Skeletal muscle satellite cell (primary cell): ENCODE results near the gene EXT2.

Experiments
- H3K27me3 ChIP-seq: 2 replicates; pipeline ENCODE4 v1.7.0; 2013; ENCODE audit warnings: low read length; ENCODE audit not compliant: control insufficient read depth, insufficient read depth
- H3K36me3 ChIP-seq: 2 replicates; pipeline ENCODE4 v1.7.0; 2013; ENCODE audit warnings: mild to moderate bottlenecking, control low read depth, low read length; ENCODE audit not compliant: insufficient read depth
- H3K4me1 ChIP-seq: 2 replicates; pipeline ENCODE4 v1.7.0; 2013; ENCODE audit warnings: low read length; ENCODE audit not compliant: control insufficient read depth, insufficient read depth
- H3K4me2 ChIP-seq: 2 replicates; pipeline ENCODE4 v1.7.0; 2013; ENCODE audit warnings: mild to moderate bottlenecking, low read length
- H3K4me3 ChIP-seq: 2 replicates; pipeline ENCODE4 v1.7.0; 2013; ENCODE audit warnings: low read length
- H3K9ac ChIP-seq: 2 replicates; pipeline ENCODE4 v1.7.0; 2013; ENCODE audit warnings: mild to moderate bottlenecking, low read depth, low read length, moderate library complexity
- H3K9me3 ChIP-seq: replicated peaks from 2 replicates; pipeline ENCODE4 v1.7.0; 2013; ENCODE audit warnings: mild to moderate bottlenecking, control low read depth, low read length

The EXT2 gene

DNA sequence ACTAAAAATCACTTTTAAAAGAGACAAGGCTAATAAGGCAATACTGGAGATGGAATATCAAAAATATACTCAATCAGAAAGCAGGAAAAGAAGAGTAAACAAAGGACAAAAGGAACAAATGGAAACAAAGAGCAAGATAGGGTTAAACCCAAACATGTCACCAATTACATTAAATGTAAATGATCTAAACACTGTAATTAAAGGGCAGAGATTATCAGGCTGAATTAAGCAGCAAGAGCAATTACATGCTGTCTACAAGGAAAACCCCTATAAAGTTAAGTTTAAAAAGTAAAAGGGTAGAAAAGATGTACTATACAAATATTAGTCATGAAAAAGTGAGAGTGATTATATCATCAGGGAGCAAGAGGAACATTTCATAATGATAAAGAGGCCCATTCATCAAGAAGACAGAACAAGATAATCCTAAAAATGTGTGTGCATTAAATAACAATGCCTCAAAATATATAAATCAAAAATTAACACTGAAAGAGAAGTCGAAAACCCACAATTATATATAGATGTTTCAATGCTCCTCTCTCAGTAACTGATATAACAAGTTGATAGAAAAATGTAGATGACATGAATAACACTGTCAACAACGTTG lies 157.6 kb downstream of the EXT2 start:
- no peak overlapping the region for H3K4me2 ChIP-seq
- H3K4me3 ChIP-seq: no peak overlapping the region
- H3K36me3 ChIP-seq: no peaks in the 10 kb centered on the region
- peaks cover 5% of the 10 kb centered on the region for H3K9me3 ChIP-seq
- no peaks in the 10 kb centered on the region for H3K4me1 ChIP-seq
- H3K9ac ChIP-seq: no peak overlapping the region
- H3K27me3 ChIP-seq: no peaks in the 10 kb centered on the region

DNA sequence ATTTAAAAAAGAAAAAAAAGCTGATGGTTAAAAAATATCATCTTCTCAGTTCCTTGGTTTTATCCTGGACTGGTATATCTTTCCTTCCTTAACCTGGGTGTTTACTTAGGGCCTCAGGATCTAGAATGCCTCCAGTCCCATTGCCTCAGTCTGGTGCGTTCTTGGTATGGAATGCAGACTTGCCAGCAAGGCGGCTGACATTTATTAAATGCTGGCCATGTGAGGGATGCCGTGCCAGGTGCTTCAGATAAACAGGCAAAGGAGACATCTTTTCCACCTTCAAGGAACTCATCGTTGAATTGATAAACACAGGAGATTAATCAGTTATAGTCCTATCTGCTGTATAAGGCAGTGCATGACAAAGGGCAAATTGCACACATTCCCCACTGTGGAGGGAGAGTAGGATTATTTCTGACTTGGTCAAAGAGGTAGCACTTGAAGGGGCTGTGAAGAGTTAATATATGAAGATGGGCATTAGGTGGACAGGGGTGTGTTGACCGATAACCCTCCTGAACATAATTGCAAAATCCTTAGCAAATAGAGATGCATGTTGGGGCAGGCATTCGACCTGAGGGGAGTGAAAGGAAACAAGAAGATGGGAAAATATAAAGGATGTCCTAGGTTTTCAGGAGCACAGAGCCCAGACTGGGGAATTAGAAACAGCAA lies 160.1 kb downstream of the EXT2 start:
- H3K4me1 ChIP-seq: peaks cover 8% of the 10 kb centered on the region
- no peak overlapping the region for H3K4me2 ChIP-seq
- no peaks in the 10 kb centered on the region for H3K36me3 ChIP-seq
- H3K4me3 ChIP-seq: no peak overlapping the region
- H3K27me3 ChIP-seq: no peaks in the 10 kb centered on the region
- H3K9me3 ChIP-seq: peaks cover 5% of the 10 kb centered on the region
- H3K9ac ChIP-seq: no peak overlapping the region

DNA sequence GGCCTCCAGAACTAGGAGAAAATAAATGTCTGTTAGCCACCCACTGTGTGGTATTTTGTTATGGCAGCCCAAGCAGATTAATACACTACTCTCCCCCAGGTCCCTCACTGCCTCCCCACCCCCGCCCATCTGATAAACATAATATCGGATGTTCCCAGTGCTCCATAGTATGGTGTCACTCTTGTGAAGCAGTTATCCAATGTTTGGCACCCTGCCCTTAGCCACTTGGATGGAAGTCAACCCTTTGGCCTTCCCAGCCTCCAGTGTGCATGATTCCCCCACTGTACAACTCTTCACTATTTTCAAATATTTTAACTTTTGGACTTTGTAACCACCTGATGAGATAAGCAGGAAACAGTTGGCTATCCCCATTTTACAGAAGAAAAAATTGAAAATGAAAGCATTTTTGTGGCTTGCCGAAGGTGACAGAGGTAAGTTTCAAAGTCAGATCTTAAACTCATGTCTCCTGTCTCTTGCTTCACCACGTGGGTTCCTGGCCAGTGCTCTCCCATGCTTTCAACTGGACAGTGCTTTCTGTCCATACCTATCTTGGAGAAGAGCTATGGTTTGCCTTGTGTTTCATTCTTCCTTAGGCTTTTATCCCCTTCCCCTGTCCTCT lies 161.3 kb downstream of the EXT2 start:
- Histone ChIP-seq H3K9ac (no peak overlapping the region), H3K9me3 (peaks cover 5% of the 10 kb centered on the region), H3K4me3 (no peak overlapping the region), H3K36me3 (no peaks in the 10 kb centered on the region), H3K27me3 (no peaks in the 10 kb centered on the region), H3K4me2 (no peak overlapping the region), H3K4me1 (peaks cover 8% of the 10 kb centered on the region)

DNA sequence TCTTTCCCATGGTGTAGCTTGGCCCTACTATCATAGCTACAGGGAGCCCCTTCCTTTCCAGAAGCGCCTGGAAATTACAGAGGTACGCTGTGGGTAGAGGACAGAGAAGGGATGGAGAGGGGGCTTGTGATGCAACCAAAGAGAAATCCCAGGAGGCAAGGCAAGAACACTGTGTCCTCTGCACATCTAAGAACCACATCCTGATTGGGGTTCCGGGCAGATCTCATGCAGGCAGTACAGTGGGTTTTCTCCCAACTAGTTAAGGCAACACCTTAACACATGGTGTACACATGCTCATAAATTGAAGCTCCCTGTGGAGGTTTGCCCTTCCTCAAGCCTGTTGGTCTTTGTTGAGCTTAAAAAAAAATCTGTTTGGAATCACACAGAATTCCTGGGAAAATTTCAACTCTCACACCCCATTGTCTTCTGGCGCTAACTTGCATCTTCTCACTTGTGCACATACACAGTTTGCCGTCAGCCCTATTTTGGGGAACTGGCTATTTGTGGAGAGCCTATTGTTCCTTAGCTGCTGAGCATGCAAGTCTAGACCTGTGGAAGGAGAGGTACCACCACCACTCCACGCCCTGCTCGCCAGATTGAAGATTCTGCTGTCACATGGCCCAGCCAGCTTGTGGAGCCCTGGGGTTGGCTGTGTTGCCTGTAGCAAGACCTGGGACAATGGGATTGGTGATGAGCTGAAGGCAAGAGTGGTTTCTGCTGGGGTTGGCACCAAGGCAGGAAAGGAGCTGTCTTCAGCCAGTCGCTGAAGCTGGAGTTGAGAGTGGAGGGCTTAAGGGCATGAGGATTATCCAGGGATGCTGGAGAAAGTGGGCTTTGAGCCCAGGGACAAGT lies 162.1 kb downstream of the EXT2 start:
- Histone ChIP-seq H3K4me3 (no peak overlapping the region), H3K4me2 (no peak overlapping the region), H3K27me3 (no peaks in the 10 kb centered on the region), H3K9me3 (peaks cover 5% of the 10 kb centered on the region), H3K36me3 (no peaks in the 10 kb centered on the region), H3K9ac (no peak overlapping the region), H3K4me1 (peaks cover 8% of the 10 kb centered on the region)

DNA sequence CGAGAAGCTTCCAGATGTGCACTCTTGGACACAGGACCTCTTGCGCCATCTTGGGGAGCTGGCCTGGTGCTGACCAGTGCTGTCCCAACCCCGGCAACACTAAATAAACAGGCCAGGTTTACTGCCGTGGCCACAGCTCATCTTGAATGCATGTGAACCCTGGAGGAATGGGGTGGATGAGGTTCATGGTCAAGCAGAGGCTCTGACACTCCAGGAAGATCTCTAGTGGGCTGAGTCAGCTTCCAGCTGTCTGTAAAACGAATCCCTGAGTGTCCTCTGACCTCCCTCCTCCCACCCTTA lies 162.7 kb downstream of the EXT2 start:
- Histone ChIP-seq H3K36me3 (no peaks in the 10 kb centered on the region), H3K27me3 (no peaks in the 10 kb centered on the region), H3K9me3 (no peaks in the 10 kb centered on the region), H3K4me1 (peaks cover 8% of the 10 kb centered on the region), H3K4me2 (no peak overlapping the region), H3K9ac (no peak overlapping the region), H3K4me3 (no peak overlapping the region)

DNA sequence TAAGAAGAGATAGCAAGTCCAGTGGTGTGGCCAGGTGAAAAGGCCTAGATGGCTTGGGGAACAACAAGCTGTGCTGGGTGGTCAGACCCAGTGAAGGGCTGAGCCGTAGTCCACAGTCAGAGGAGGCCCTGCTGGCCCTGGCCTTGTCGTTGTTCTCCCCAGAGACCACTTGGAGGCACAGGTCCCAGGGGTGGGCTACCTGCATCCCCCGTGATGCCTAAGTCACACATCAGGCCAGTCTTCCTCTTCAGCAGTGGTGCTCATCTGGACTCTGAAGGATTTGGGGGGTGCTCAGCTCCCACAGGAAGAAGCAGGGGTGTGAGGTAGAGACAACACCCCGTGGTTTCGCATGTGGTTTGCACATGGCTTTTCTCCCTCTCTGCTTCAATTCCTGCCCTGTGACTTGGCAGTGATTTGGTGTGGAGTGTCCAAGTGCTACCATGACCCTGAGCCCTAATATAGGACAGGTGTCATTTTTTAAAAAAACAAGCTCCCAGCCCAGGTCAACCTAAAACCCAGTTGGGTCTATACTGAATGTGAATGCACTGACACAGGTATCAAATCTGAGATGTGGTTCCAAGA lies 163.5 kb downstream of the EXT2 start:
- H3K4me1 ChIP-seq: peaks cover 8% of the 10 kb centered on the region

DNA sequence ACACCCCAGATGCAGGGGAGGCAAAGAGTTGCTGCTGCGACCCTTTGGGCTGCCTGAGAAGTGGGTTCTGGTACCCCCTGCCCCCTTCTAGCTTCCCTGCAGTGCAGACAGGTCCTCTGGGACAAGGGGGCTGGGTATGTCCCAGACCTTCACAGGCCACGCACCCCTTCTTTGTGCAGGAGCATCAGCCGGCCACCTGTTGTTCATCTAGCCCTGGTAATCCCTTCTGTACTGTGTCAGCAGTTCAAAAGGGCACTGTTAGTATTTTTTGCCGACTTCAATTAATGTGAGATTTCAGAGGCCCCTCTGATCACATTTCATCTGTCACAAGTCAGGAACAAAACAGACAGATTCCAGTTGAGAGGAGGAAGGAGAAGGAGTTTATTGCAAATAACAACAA lies 164.6 kb downstream of the EXT2 start:
- no peaks in the 10 kb centered on the region for H3K36me3 ChIP-seq
- no peak overlapping the region for H3K4me2 ChIP-seq
- no peaks in the 10 kb centered on the region for H3K9me3 ChIP-seq
- peaks cover 8% of the 10 kb centered on the region for H3K4me1 ChIP-seq
- no peak overlapping the region for H3K9ac ChIP-seq
- H3K4me3 ChIP-seq: no peak overlapping the region
- H3K27me3 ChIP-seq: no peaks in the 10 kb centered on the region

More for the DNA sequence above, 163.5 kb downstream of the EXT2 start:
- Histone ChIP-seq H3K36me3 (no peaks in the 10 kb centered on the region), H3K9ac (no peak overlapping the region), H3K27me3 (no peaks in the 10 kb centered on the region), H3K4me2 (no peak overlapping the region), H3K9me3 (no peaks in the 10 kb centered on the region), H3K4me3 (no peak overlapping the region)

DNA sequence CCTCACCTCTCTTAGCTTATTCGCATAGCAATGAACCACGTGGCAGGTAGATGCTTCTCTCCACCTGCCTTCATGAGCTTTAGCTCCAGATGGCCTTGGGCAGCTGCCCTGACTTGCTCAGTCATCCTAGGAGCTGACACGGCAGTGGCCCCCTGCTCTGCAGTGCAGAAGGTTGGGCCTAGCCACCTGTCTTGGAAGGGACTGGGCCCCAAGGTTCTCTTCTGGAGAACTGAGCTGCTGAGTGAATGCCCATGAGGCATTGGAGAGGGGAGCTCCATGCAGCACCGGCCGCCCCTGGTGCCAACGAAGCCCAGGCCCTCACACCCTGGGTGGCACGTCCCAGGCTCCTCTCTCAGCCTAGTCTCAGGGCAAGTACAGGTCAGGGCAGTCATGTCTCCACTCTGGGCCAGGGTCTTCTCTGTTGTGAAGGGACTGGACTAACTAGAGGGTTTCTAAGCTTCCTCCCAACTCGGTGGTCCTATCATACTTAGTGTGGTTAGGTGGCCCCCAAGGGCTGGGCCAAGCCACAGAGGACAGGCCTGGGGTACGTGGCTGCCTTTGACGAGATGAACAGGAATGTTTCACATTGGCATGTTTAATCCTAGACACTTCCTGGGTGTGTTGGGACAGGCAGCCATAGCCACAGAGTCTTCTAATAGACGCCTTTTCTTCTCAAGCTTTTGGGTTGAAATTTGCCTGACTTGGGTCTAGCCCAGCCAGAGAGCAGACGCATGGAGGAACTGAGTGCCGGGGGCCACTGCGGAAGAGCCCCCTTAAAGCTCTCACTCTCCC lies 166.5 kb downstream of the EXT2 start:
- Histone ChIP-seq H3K4me2 (no peak overlapping the region), H3K4me1 (peaks cover 8% of the 10 kb centered on the region), H3K27me3 (no peaks in the 10 kb centered on the region), H3K36me3 (no peaks in the 10 kb centered on the region), H3K9ac (no peak overlapping the region), H3K4me3 (no peak overlapping the region), H3K9me3 (no peaks in the 10 kb centered on the region)

DNA sequence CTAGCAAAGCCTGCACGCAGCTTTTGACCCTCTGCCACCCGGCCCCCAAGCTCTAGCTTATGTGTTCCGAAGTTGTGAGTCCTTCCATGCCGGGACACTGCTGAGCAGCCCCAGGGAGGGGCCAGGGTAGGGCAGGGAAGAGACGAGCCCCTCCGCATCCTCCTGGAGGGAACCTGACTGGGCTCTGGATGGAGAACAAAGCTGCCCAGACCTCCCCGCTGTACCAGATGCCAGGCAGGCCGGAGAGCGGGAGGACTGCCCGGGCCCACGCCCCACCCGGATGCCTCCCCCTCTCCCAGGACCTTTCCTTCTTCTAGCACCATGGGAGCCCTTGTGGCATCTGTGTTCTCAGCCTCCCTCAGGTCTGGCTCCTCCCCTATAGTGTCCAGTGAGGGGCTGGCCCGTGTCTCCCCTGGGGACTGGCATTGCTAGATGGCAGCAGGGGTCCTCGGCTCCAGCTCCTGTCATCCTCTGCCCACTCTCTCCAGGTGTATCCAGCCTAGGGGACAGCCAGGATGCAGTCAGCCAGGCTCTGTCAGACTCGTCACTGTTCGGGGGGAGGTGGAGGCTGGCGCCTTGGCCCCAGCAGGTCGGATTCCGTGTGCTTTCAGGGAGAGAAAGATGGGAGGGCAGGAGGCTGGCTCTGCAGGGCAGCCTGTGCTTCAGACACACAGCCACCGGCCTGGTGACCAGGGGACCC lies 168.4 kb downstream of the EXT2 start:
- Histone ChIP-seq H3K4me1 (peaks cover 7% of the 10 kb centered on the region), H3K9ac (no peak overlapping the region), H3K36me3 (no peaks in the 10 kb centered on the region), H3K27me3 (no peaks in the 10 kb centered on the region), H3K9me3 (no peaks in the 10 kb centered on the region), H3K4me3 (no peak overlapping the region), H3K4me2 (no peak overlapping the region)

DNA sequence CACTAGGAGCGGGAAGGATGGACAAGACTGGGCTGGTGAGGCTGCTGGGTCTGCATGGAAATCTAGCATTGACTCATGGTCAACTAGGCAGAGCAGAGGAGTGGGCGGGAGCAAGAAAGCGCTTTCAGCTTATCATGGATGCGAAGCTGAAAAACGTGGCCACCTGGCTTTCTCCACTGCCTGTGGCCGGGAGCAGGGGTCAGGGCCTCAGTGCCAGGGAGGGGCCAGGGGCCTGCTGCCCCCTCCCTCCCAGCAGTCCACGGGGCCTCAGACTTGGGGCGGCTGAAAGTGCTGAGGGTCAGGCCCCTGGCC lies 168.9 kb downstream of the EXT2 start:
- H3K4me1 ChIP-seq: peaks cover 9% of the 10 kb centered on the region
- H3K27me3 ChIP-seq: no peaks in the 10 kb centered on the region
- no peaks in the 10 kb centered on the region for H3K36me3 ChIP-seq
- H3K4me2 ChIP-seq: no peak overlapping the region
- H3K4me3 ChIP-seq: no peak overlapping the region
- H3K9me3 ChIP-seq: no peaks in the 10 kb centered on the region
- H3K9ac ChIP-seq: no peak overlapping the region
